ENCODE measurements around the gene NAV2.

- TF ChIP-seq, protein P1, sequence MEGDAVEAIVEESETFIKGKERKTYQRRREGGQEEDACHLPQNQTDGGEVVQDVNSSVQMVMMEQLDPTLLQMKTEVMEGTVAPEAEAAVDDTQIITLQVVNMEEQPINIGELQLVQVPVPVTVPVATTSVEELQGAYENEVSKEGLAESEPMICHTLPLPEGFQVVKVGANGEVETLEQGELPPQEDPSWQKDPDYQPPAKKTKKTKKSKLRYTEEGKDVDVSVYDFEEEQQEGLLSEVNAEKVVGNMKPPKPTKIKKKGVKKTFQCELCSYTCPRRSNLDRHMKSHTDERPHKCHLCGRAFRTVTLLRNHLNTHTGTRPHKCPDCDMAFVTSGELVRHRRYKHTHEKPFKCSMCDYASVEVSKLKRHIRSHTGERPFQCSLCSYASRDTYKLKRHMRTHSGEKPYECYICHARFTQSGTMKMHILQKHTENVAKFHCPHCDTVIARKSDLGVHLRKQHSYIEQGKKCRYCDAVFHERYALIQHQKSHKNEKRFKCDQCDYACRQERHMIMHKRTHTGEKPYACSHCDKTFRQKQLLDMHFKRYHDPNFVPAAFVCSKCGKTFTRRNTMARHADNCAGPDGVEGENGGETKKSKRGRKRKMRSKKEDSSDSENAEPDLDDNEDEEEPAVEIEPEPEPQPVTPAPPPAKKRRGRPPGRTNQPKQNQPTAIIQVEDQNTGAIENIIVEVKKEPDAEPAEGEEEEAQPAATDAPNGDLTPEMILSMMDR (conservative IDR thresholded peaks at IDR 0.05) = no peak
- TF ChIP-seq EZH2 (IDR thresholded peaks at IDR 0.05; ENCODE audit: low read depth) = no peak
These were observed 100.1 kb downstream of the NAV2 start for GRCh38 chr11:19812710-19813109.

All from PC-9 (cell line).